Left lung (tissue), 10 donors: ENCODE data around the gene SYNE2. TPM values are rescaled to one million over a fixed set of nuclear protein-coding genes. Genes with fewer than 3 reads are reported as not detected.

ENCODE experiments used
- ATAC-seq: fragments of 200-7000 bp; cut with Tn5 transposase; one replicate; pipeline ENCODE4 v1.9.1; 2020; ENCODE audit warnings: moderate library complexity
- DNase-seq, 4 donors: peaks; one replicate each; pipeline ENCODE4 v3.0.0-alpha.2; 2013 to 2020
- H3K27ac ChIP-seq, 2 donors: fragments of 200-600 bp; sonication (generic) in 1 of 2; one replicate each; pipeline versions ENCODE4 v1.5.0 to v1.8.0; 2020 to 2021
- H3K27me3 ChIP-seq, 2 donors: fragments of 200-600 bp; sonication (generic) in 1 of 2; one replicate each; pipeline versions ENCODE4 v1.5.0 to v1.8.0; 2020 to 2021
- H3K36me3 ChIP-seq, 2 donors: fragments of 200-600 bp; sonication (generic) in 1 of 2; one replicate each; pipeline versions ENCODE4 v1.5.0 to v1.8.0; 2020 to 2021
- H3K4me1 ChIP-seq, 2 donors: fragments of 200-600 bp; one replicate each; pipeline ENCODE4 v1.8.0; 2021
- H3K4me3 ChIP-seq, 2 donors: fragments of 200-600 bp; sonication (generic) in 1 of 2; one replicate each; pipeline versions ENCODE4 v1.5.0 to v1.8.0; 2020 to 2021; ENCODE audit warnings: mild to moderate bottlenecking in 1 of 2
- H3K9me3 ChIP-seq, 2 donors: fragments of 200-600 bp; sonication (generic) in 1 of 2; one replicate each; pipeline versions ENCODE4 v1.5.0 to v1.8.0; 2020 to 2021
- intact Hi-C, 2 donors: fragments of 100-400 bp; cut with DNase I; formaldehyde crosslinking; loops; one replicate each; pipeline versions ENCODE4 v1.11.2 to v1.14.2; 2022
- polyA plus RNA-seq, 6 donors: library from polyadenylated mRNA; unstranded; fragments of 120-200 nt; gene quantifications; one replicate each; pipeline ENCODE4 v1.2.1, GENCODE V29; 2013; ENCODE audit not compliant: insufficient read length in 6 of 6
- total RNA-seq, 2 donors: library from RNA; stranded (reverse); fragmentation: NEBNext Ultra II Directional; extraction: Animal tissue kit (Norgen Biotek cat#: 25700); gene quantifications; one replicate each; pipeline ENCODE4 v1.2.1, GENCODE V29; 2021
- TF ChIP-seq, protein P1 (sequence below), 2 donors: fragments of 200-600 bp; sonication (generic) in 1 of 2; IDR thresholded peaks; one replicate each; pipeline versions ENCODE4 v1.5.0 to v1.8.0; 2021; ENCODE audit warnings: antibody characterized with exemption in 2 of 2
- donor health status: DM: no; HTN: yes; CAD: no.
- donor health status: DM: no; HTN: no; CAD: no.

The SYNE2 gene
- total and polyA plus RNA-seq, 8 donors: 59.6 to 109 (median 88.5) TPM

DNA sequence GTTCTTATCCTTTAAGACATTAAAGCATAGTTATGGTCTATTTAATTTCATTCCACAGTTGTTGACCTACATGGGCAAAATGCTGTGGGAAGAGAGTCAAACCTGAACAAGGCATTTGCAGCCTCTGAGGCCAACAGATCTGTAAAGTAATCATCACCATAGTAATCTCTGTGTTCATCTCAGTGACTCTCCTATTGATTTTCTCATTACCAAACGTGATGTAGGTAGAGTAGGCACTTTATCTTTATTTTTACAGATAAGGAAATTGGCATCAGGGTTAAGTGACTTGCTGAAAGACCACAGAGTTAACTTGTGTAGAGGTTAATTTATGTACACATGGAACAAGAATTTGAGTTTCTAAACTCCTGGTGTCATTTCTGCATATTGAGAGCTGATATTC lies 238.4 kb downstream of the SYNE2 start:
- Histone ChIP-seq H3K9me3 (no peaks in the 10 kb centered on the region), H3K27me3 (no peaks in the 10 kb centered on the region), H3K36me3 (peaks cover 0 to 12% of the 10 kb centered on the region in 2 donors), H3K27ac (no peak overlapping the region), H3K4me3 (no peak overlapping the region), H3K4me1 (no peaks in the 10 kb centered on the region)
- intact Hi-C loops: no loop called here
- TF ChIP-seq, protein P1, sequence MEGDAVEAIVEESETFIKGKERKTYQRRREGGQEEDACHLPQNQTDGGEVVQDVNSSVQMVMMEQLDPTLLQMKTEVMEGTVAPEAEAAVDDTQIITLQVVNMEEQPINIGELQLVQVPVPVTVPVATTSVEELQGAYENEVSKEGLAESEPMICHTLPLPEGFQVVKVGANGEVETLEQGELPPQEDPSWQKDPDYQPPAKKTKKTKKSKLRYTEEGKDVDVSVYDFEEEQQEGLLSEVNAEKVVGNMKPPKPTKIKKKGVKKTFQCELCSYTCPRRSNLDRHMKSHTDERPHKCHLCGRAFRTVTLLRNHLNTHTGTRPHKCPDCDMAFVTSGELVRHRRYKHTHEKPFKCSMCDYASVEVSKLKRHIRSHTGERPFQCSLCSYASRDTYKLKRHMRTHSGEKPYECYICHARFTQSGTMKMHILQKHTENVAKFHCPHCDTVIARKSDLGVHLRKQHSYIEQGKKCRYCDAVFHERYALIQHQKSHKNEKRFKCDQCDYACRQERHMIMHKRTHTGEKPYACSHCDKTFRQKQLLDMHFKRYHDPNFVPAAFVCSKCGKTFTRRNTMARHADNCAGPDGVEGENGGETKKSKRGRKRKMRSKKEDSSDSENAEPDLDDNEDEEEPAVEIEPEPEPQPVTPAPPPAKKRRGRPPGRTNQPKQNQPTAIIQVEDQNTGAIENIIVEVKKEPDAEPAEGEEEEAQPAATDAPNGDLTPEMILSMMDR (IDR thresholded peaks at IDR 0.05): no peak
- no peak for ATAC-seq
- no peak for DNase-seq

DNA sequence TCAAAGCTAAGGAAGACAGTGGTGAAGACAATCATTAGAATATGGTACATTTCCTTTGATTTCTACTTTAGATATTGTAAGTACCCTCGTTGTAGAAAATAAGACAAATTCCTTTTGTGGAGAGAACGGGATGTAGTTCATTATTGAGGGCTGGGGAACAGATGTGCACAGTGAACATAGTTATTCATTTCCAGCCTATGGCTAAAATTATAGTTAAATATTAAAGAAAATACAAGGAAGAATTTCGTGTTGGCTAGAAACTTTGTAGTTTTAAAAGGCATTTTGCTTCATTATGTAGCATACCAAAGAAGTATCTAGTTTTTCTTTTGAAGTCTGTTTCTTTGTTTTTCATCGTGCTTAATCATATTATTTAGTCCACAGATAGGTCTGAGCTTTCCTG lies 239.5 kb downstream of the SYNE2 start:
- ATAC-seq: no peak
- TF ChIP-seq, protein P1 (IDR thresholded peaks at IDR 0.05): no peak
- H3K27ac ChIP-seq: no peak overlapping the region

DNA sequence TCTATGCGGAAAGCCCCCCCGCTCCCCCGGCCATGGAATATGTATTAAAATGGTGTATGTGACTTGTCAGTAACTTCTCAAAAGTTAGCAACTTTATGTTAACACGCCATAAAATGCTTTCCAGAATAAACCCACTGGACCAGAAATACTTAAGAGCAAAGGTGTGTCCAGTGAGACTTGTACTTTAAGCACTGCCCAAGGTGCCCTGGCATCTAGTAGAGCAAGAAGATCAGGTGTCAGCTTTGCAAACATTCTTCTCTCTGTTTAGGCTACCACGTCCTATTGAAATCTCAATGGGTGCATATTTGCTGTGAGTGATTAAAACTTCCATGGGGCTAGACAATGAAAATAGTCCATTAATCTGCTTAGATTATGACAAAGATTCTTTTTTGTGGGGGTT lies 240.1 kb downstream of the SYNE2 start:
- peak; percentile 88 for ATAC-seq
- Histone ChIP-seq H3K36me3 (peaks cover 0 to 19% of the 10 kb centered on the region in 2 donors), H3K27me3 (no peaks in the 10 kb centered on the region), H3K27ac (no peak overlapping the region), H3K4me3 (no peak overlapping the region), H3K9me3 (no peaks in the 10 kb centered on the region), H3K4me1 (no peaks in the 10 kb centered on the region)
- TF ChIP-seq, protein P1 (IDR thresholded peaks at IDR 0.05): no peak
- peak in 1 of 4 donors; percentile 41 for DNase-seq
- intact Hi-C loops: no loop called here

More for the DNA sequence above, 239.5 kb downstream of the SYNE2 start:
- Histone ChIP-seq H3K36me3 (peaks cover 0 to 13% of the 10 kb centered on the region in 2 donors), H3K4me3 (no peak overlapping the region), H3K4me1 (no peaks in the 10 kb centered on the region), H3K9me3 (no peaks in the 10 kb centered on the region), H3K27me3 (no peaks in the 10 kb centered on the region)
- intact Hi-C loops: no loop called here
- no peak for DNase-seq

DNA sequence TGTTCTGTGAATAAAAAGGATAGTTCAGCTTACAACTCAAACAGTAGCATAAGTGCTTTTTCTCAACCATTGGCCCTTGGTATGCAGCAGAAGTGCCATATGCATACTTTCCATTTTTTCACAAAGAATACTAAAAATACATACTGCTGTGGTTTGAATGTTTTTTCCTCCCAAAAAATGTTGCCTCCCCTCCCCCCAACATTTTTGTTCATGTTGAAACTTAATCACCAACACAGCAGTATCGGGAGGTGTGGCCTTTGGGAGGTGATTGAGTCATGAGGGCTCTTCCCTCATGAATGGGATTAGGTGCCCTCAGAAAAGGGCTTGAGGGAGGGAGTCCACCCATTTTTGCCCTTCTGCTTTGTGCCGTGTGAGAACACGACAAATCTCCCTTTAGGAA lies 242.8 kb downstream of the SYNE2 start:
- Histone ChIP-seq H3K36me3 (peaks cover 0 to 29% of the 10 kb centered on the region in 2 donors), H3K27ac (no peak overlapping the region), H3K4me1 (no peaks in the 10 kb centered on the region), H3K4me3 (no peak overlapping the region), H3K9me3 (no peaks in the 10 kb centered on the region), H3K27me3 (no peaks in the 10 kb centered on the region)
- intact Hi-C loops: no loop called here
- TF ChIP-seq, protein P1 (IDR thresholded peaks at IDR 0.05): no peak
- peak in 2 of 4 donors; percentile 20 to 38 for DNase-seq
- ATAC-seq: peak; percentile 24

DNA sequence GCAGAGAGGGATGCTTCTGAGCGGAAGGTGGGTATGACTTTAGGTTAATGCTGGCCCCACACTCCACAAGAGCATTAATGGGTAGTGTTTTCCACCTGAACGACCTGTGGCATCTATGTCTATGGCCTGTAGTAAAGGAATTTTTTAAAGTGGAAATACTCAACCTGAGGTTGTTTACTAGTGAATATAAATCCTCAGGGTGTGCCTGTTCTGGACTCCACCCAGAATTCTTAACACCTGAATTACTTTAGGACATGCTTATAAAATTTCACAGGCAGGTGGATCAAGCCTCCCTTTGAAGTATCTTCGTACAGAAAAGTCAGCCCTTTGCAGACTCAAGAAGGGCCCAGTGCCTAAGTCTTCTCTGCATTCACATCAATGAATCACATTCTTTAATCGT lies 245.3 kb downstream of the SYNE2 start:
- Histone ChIP-seq H3K4me1 (no peaks in the 10 kb centered on the region), H3K27ac (no peak overlapping the region)
- intact Hi-C loops: no loop called here

More for the DNA sequence above, 245.3 kb downstream of the SYNE2 start:
- peak; percentile 39 for ATAC-seq
- no peaks in the 10 kb centered on the region for H3K27me3 ChIP-seq
- H3K9me3 ChIP-seq: no peaks in the 10 kb centered on the region
- TF ChIP-seq, protein P1 (IDR thresholded peaks at IDR 0.05): no peak
- H3K36me3 ChIP-seq: peaks cover 0 to 33% of the 10 kb centered on the region in 2 donors
- no peak for DNase-seq
- no peak overlapping the region for H3K4me3 ChIP-seq
